Midbrain (tissue), 1 donor: Measurements from ENCODE around the gene PRSS50.

Experiments used
- DNase-seq: peaks from one replicate; lab custom pipeline; 2025; lab: John Stamatoyannopoulos, UW

The PRSS50 gene

GRCh38 chr3:46692566-46692990, 25.1 kb downstream of the PRSS50 start:
- no peak for DNase-seq

- no peak for DNase-seq
Measured at GRCh38 chr3:46690798-46691197, 26.9 kb downstream of the PRSS50 start.

- no peak for DNase-seq
Measured at GRCh38 chr3:46685446-46685845, 32.2 kb downstream of the PRSS50 start.

GRCh38 chr3:46684891-46685290, 32.8 kb downstream of the PRSS50 start:
- DNase-seq: no peak

- DNase-seq: no peak
Measured at GRCh38 chr3:46682974-46683373, 34.7 kb downstream of the PRSS50 start.

- DNase-seq: no peak
Measured at GRCh38 chr3:46681856-46682540, 35.7 kb downstream of the PRSS50 start.

GRCh38 chr3:46681387-46681786, 36.3 kb downstream of the PRSS50 start:
- no peak for DNase-seq

- DNase-seq: no peak
Measured at GRCh38 chr3:46680298-46680826, 37.3 kb downstream of the PRSS50 start.

GRCh38 chr3:46679681-46680080, 38.0 kb downstream of the PRSS50 start:
- no peak for DNase-seq

GRCh38 chr3:46678280-46678679, 39.4 kb downstream of the PRSS50 start:
- DNase-seq: no peak

- DNase-seq: no peak
Measured at GRCh38 chr3:46677411-46677726, 40.3 kb downstream of the PRSS50 start.

GRCh38 chr3:46676601-46677410, 40.9 kb downstream of the PRSS50 start:
- no peak for DNase-seq

- peak; percentile 56 for DNase-seq
Measured at GRCh38 chr3:46675843-46676567, 41.7 kb downstream of the PRSS50 start.

- DNase-seq: no peak
Measured at GRCh38 chr3:46675426-46675825, 42.2 kb downstream of the PRSS50 start.

GRCh38 chr3:46674031-46674845, 43.4 kb downstream of the PRSS50 start:
- no peak for DNase-seq

- DNase-seq: no peak
Measured at GRCh38 chr3:46673151-46674030, 44.3 kb downstream of the PRSS50 start.

- DNase-seq: no peak
Measured at GRCh38 chr3:46672349-46672695, 45.3 kb downstream of the PRSS50 start.

GRCh38 chr3:46671541-46672348, 45.9 kb downstream of the PRSS50 start:
- DNase-seq: no peak

- no peak for DNase-seq
Measured at GRCh38 chr3:46670891-46671427, 46.7 kb downstream of the PRSS50 start.
